Kidney capillary endothelial cell (primary cell): ENCODE results near the gene SPHK1.
A peak's percentile ranks its signal among the peaks of the same experiment; 100 is the strongest.

Experiments
- DNase-seq: peaks from one replicate; pipeline ENCODE4 v3.0.0-alpha.2; 2018; ENCODE audit warnings: low spot score

SPHK1 gene

DNA sequence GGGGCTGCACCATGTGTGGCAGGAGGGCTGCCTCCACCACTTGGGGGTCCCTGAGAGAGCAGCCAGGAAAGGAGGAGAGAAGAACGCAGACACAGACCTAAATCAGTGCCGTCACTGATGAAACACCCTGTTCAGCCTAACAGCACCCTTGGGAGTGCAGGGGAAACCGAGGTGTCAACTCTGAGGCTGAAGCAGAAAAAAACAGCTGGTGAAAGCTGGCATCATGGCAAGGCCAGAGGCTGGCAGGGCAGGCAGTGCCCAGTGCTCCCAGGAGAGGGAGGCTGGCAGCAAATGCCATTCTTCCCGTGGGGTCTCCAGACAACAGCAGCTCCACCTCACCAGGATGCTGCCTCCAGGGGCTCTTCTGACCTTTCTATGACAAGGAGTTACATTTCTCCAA is 23.1 kb downstream of the SPHK1 start:
- DNase-seq, result no peak

DNA sequence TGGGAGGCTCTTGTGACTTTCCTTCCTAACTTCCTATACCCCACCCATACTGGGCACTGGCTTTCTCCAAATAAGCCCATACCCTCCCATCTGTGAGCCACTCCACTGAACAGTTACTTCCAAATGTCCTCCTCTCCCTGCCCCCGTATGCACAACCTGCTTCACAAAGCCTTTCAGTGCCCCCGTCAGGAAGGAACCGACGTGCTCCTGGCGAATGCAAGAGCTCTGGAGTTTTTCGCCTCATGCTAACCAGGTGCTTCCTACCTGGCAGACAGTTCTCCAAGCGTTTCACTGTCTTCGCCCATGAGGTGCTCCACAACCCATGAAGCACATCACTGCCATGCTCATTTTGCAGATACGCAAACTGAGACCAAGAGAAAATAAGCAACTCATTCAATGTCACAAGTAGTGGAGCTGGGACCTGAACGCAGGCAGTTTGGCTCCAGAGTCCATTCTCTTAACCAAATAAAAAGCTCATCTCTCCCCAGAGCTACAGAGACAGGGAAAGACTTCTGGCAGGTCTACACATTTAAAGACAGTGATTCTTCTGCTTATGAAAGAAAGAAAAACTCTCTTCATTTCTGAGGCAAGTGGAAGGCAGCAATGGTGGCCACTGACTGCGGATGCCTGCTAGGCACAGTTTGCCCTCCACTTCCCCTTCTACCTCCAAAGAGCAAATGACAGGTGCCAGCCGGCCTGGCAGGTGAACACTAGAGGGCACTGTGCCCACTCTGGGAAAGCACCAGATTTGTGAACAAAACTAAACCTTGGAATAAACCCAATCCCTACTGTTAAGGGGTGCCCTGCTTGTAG is 23.8 kb downstream of the SPHK1 start:
- peak; percentile 42 for DNase-seq

DNA sequence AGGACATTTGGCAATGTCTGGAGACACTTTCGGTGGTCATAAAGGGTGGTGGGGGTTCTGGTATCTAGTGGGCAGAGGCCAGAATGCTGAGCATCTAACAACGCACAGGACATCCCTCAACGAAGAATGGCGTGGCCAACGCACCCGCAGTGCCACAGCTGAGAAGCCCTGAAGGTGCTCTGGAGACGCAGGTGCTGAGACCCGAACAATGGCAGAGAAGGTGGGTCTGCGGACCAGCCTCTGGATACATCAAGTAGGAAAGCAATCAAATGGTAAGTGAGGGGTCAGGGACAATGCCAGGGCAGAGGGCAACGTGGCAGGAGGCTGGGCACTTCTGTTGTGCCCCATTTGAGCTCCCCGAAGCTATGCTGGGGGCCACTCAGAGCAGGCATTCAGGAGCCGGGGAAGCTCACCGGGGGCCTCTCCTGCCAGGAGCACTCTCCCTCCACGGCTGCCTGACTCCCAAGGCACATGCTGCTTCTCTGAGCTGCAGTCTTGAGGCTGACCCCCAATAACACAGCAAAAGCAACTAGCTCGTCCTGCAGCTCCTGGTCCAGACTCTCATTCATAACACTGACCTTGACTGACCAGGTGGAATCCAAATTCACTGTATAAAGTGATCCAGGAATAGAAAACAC is 26.0 kb downstream of the SPHK1 start:
- no peak for DNase-seq

DNA sequence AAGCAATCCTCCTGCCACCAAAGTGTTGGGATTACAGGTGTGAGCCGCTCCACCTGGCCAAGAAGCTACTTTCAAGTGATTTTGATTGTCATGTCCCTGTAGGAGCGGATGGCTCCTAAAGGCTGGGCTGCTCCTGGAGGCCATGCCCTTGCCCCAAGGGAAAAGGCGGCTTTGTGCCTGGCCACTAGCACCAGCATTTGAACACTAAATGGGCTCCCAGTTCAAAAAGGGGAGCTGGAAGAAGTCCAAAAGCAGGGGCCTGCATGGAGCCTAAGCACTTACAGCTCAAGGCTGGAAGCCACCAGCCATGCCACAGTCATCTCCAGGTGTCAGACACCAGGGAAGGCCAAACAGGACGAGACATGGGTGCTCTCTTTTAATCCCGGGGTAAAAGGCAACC is 26.8 kb downstream of the SPHK1 start:
- no peak for DNase-seq

DNA sequence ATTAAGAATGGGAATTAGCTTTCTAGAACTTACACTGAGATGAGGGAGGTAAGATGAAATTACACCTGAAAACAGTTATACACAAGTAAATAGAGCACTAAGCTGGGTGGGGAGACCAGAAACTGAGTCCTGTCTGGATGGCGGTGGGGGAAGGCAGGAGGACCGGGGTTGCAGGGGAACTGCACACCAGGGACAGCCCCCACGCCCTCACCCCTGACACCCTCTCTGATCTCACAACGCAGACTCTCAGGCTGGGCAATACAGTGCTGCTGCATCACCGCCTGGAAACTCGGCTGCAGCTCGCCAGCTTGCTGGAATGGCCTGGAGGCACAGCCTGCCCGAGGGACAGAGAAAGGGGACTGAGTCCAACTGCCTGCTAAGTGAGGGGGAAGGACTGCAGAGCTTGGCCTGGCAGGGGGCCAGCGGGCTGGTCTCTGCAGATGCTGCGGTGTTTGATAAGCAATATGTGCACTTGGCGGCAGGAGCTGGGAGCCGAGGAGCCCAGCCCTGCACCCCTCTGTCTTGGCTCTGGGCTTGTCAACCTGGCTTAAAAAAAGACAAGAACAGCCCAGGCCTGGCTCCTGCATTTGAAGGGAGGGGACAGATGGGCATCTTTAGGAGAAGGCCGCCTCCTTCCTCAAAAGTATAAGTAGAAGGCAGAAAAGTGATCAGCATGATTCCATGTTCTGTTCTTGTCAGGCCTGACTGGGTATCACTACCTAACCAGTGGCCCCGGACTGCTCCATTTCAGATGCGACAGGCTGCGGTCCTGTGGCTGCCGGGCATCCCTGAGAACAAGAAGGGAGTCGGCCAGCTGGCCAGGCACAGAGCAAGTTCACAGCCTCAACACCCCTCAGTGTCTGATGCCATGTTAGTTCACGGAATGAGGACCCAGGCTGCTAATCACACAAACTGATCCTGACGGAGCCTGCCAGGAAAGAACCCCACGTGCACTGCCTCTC is 30.2 kb downstream of the SPHK1 start:
- DNase-seq, result no peak

DNA sequence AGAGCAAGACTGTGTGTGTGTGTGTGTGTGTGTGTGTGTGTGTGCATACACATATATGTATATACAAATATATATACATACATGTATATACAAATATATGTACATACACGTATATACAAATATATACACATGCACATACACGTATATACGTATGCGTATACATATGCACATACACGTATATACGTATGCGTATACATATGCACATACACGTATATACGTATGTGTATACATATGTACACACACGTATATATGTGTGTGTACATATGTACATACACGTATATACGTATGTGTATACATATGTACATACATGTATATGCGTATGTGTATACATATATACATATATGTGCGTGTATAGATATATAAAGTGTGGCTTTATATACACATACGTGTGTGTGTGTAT is 31.4 kb downstream of the SPHK1 start:
- no peak for DNase-seq

DNA sequence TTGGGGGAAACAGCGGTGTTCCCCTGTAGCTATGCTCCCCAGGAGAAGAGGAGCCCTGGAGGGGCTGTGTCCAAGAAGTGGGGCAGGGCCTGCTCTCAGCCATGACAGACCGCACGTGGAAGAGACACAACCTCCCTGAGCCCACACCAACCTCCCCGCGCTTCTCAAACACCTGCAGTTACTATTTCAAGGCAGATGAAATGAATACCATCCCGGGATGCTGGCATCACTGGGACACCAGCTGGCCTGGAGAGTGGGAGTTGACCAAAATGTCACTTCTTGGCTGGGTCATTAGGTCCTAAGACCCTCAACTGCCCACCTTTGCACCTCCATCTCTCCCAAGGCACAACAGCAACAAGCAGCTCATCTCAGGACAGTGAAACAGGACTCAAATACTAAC is 32.0 kb downstream of the SPHK1 start:
- no peak for DNase-seq

DNA sequence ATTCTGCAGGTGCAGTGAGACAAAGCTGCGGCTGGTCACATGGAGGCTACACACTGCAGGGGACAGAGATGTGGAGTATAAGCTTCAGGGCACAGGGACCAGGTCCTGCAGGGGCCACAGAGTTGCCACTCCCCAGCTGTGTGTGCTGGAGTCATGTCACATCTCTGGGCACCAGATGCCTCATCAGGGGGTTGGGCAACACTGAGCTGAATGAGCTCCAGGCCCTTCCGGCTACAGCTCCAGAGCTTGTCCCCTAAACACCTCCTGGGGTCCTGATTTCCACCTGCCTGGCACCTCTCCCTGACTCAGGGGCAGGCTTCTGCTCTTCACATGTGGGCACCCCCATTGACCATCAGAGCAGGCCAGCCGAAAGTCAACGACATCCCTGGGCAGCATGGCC is 32.5 kb downstream of the SPHK1 start:
- DNase-seq, result no peak

DNA sequence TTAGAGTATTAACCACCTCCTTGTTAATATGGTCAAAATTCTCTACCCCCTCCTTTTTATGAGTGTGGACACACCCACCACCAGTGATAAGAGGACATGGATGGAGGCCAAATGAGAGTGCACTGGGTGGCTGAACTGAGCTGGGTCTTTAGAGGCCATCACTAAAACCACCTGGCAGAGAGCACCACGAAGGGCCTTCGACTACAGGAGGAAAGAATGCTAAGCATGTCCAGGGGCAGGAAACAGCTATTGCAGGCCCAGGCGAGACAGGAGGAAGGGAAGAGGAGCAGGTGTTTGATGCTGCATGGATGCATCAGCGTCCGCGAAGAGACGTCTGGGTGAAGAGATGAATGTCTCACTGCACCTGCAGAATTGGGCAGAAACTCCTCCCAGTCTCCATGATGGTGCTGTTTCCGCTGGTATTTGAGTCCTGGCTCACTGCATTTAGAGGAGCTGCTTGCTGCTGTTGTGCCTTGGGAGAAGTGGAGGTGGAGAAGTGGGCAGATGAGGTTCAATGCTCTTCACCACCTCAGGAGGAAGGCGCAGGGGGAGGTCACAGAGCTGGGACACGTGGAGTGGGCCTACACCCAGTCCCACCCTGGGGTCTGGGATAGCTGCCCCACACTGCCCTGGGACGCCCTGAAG is 33.2 kb downstream of the SPHK1 start:
- no peak for DNase-seq

DNA sequence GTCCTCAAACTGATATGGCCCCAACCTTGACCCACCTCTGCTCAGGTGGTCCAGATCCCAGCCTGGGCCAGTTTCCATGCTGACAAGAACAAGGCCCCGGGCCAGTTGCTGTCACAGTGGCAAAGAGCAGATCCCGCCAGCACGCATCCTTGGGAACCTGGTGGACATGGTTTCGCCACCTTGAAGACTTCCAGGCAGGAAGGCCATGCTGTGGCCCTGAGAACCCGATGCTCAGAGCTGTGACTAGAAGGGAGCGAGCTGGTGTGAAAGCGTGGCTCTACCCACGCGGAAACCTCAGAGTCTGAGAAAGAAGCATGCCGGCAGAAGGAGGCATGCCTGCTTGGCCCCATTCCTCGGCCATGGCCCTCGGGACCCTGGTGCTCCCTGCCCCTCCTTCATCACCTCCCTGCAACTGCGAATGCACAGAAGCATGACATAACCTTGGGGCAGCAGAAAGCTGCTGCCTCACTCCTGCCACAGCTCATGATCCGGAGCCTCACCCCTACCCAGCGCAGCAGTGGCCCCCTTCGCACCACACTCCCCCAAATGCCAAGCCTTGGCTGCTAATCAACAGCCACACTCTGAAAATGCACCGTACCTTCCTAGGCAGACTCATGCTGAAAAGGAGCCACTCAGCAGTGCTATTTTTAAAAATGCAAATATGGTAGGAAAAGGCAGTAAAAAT is 35.3 kb downstream of the SPHK1 start:
- DNase-seq, result no peak

DNA sequence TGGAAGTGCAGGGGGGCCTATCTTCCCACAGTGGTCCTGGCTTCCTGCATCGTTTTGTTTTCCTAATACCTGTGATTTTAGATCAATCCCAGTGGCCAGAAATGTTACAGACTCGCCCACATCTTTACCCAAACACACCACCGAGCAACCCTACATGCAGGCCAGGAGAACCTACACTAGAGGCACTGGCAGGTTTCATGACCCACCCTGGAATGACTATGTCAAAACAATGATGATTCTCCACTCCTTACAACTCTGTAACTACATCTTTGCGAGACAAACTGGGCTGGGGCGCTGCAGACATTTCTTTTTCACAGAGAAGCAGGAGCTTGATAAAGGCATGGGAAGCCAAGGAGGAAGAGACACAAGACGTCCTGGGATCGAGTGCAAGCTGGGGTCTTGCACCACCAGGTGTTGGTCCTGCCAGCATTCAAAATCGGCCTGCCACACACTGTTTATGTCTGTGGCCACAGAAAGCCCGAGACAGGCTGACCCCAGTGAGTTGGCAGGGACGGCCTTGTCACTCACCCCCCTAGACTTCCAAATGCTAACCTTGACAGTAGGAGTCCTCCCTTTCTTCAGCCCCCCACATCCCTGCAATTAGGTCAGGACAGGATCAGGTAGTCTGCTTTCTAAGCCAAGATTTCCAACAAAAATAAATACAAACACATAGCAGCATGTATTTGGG is 36.1 kb downstream of the SPHK1 start:
- DNase-seq, result no peak

DNA sequence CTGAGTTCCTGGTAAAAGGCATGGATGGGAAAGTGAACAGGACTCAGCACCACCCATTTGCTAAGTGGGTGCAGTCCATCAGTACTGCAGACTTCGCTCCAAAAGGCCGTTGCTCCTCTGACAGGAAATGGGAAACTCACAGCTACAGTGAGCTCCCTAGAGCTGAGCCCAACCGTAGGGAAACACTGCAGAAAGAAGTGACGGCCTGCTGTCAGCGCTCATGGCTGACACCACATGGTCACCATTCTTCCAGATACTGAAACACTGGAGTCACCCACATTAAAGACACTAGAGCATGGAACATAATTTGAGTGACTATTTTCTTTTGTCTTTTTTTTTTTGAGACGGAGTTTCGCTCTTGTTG is 36.6 kb downstream of the SPHK1 start:
- DNase-seq, result peak; percentile 14

DNA sequence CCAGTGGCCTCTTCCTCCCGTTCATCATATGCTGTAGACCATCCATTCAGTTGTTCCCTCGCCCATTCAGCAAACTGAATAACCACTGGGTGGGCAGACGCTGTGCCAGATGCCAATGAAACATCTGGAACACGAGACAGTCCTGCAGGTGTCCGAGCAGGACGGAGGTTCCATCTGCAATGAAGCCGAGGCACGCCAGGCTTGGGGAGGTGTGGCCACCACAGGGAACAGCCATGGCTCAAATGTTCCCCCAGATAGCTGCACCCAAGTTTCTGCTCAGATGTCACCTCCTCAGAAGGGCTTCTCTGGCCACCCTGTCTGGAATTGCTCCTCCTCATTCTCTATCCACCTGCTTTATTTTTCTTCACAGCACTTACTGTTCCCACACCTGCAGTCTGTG is 38.0 kb downstream of the SPHK1 start:
- no peak for DNase-seq

DNA sequence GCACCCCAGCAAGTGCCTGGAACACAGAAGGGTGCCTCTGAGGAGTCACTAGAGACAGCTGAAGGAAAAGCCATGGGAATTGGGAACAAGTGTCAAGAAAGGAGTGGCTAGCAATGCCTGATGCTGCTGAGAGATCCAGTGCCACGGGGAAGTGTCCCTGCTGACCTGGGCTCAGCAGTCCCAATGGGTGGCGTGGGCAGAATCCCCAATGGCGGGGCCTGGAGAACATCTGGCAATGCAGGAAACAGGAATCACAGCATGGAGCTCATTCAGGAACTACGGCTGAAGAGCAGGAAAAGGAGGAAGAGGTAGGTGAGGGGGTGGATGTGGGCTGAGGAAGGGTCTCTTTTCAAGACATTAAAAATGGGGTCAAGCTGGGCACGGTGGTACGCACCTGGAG is 38.5 kb downstream of the SPHK1 start:
- no peak for DNase-seq

DNA sequence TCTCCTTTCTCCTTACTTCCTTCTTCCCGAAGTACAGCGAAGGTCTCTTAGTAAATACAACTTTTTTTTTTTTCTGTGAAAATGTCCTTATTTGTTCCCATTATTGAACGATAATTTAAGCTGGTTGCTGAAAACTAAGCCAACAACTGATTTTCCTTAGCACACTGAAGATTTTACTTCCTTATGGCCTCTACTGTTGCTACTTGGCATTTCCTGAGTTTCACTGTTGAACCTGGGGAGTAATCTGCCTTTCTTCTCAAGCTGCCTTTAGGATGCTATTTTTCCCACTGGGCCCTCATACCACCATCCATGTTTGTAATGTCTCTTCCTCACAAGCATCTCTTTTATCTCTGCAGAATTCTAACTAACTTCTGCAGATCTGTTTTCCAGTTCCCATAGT is 42.4 kb downstream of the SPHK1 start:
- DNase-seq, result no peak

DNA sequence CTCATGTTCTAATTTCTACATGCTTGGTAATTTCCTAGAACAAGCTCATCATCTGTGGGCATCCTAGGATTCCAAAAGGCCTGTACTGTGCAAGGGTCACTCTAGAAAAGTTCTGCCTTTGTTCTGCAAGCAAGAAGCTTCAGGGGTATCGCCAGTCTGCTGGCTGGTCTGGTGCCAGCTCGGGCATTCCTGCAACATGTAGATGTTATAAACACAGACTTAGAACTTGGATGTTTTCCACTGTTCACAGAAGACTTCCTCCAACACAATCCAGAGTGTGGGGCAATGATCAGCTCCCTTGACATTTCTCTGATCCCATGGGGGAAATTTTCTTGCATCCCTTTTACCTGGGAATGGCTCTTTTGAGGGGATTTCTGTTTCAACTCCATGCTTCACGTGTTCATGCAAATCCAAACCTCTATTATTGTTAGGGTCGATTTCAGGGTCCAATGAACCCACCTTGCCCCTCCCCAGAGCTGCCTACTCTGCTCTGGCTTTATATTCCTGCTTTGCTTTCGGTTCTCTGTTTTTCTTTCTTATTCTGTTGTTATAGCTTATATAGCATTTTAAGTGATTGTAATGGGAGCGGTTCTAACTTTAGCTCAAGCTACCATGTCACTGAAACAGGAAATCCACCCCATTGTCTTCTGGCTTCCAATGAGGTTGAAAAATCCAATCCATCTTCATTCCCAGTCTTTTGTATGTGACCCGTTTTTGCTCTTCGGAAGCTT is 43.3 kb downstream of the SPHK1 start:
- peak; percentile 53 for DNase-seq

DNA sequence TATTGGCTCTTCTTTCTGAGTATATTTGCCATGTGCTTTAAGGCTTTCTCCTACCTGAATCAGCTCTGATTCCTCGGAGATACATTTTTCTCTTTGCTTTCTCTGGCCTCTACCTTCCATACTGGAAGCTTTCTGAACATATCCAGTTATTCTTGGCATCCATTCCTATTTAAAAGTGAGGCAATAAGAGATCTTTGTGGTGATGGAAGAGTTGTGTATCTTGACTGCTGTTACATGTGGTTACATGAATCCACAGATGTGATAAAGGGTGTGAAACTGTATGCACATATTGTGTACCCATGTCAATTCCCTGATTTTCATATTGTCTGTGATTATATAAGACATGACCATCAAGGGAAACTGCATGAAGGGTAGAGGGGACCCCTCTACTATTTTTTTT is 44.1 kb downstream of the SPHK1 start:
- no peak for DNase-seq

DNA sequence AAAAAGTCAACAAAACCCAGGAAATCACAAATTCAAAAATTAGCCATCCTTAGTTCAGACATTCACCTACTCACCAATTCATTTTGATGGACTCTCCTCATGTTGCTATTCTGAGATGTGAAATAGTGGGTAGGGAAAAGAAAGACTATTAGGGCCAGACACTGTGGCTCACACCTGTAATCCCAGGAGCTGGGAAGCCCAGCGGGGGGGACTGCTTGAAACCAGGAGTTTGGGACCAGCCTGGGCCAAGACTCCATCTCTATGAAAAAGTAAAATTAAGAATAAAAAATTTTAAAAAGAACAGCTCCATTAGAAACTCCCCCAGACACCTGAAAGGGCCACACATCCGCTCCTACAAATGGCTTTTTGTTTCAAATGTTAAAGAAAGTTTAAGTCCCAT is 47.1 kb downstream of the SPHK1 start:
- DNase-seq, result no peak

DNA sequence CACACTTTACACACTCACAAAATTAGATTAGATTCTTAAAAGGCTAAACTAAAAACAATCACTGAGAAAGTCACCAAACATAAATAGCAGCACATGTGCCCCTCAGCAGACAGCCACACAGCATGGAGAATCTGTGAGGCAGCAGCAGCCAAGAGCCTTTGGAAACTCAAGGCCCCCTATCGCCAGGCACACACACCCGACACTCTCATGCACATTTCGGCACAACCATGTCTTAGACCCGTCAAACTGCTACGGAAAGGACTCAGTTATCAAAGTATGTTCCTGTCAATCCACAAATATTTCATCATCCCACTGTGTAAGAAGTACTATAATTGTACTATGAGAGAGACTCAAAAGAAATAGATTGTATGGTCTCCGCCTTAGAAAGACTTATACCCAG is 47.6 kb downstream of the SPHK1 start:
- DNase-seq, result no peak

DNA sequence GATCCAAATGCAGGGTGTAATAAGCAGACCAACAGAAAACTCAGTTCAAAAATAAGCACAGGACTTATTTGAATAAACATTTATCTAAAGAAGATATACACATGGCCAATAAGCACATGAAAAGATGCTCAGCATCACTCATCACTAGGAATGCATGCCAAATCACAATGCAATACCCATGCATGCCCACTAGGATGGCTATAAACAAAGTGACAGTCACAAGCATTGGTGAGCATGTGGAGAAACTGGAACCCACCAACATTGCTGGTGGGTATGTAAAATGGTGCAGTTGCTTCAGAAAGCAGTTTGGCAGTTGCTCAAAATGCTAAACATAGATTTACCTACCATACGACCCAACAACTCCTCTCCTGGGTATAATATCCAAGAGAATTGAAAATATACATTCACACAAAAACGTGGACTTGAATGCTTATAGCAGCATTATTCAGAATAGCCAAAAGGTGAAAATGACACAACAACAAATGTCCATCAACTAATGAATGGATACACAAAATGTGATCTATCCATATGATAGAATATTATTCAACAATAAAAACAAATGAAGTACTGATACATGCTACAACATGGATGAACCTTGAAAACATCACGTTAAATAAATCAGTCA is 48.4 kb downstream of the SPHK1 start:
- DNase-seq, result peak; percentile 33
